Measurements from ENCODE around the gene PTTG1.

The PTTG1 gene

GRCh38 chr5:160423099-160423498 is 1.4 kb downstream of the PTTG1 start:
- no peak for DNase-seq (ENCODE audit: low read depth)

- DNase-seq (ENCODE audit: low read depth) = no peak
Measured at GRCh38 chr5:160427607-160428006, 6.0 kb downstream of the PTTG1 start.

GRCh38 chr5:160432196-160432595 is 10.5 kb downstream of the PTTG1 start:
- DNase-seq (ENCODE audit: low read depth) = no peak

- DNase-seq (ENCODE audit: low read depth) = no peak
Measured at GRCh38 chr5:160432787-160433186, 11.1 kb downstream of the PTTG1 start.

- DNase-seq (ENCODE audit: low read depth) = peak; percentile 10
Measured at GRCh38 chr5:160434022-160434531, 12.4 kb downstream of the PTTG1 start.

- no peak for DNase-seq (ENCODE audit: low read depth)
Measured at GRCh38 chr5:160435532-160435931, 13.9 kb downstream of the PTTG1 start.

GRCh38 chr5:160436017-160436416 is 14.4 kb downstream of the PTTG1 start:
- DNase-seq (ENCODE audit: low read depth) = no peak

- DNase-seq (ENCODE audit: low read depth) = peak; percentile 8
Measured at GRCh38 chr5:160436661-160437060, 15.0 kb downstream of the PTTG1 start.

- DNase-seq (ENCODE audit: low read depth) = no peak
Measured at GRCh38 chr5:160437271-160437670, 15.6 kb downstream of the PTTG1 start.

GRCh38 chr5:160438316-160439204 is 16.9 kb downstream of the PTTG1 start:
- DNase-seq (ENCODE audit: low read depth) = peak; percentile 15

GRCh38 chr5:160439205-160439600 is 17.5 kb downstream of the PTTG1 start:
- peak; percentile 82 for DNase-seq (ENCODE audit: low read depth)

GRCh38 chr5:160441311-160441781 is 19.7 kb downstream of the PTTG1 start:
- DNase-seq (ENCODE audit: low read depth) = no peak

- DNase-seq (ENCODE audit: low read depth) = no peak
Measured at GRCh38 chr5:160442824-160443431, 21.3 kb downstream of the PTTG1 start.

GRCh38 chr5:160444407-160444806 is 22.8 kb downstream of the PTTG1 start:
- DNase-seq (ENCODE audit: low read depth) = no peak

GRCh38 chr5:160445132-160445531 is 23.5 kb downstream of the PTTG1 start:
- DNase-seq (ENCODE audit: low read depth) = no peak

- no peak for DNase-seq (ENCODE audit: low read depth)
Measured at GRCh38 chr5:160445751-160446150, 24.1 kb downstream of the PTTG1 start.

GRCh38 chr5:160448886-160449285 is 27.2 kb downstream of the PTTG1 start:
- DNase-seq (ENCODE audit: low read depth) = no peak

- no peak for DNase-seq (ENCODE audit: low read depth)
Measured at GRCh38 chr5:160449458-160449857, 27.8 kb downstream of the PTTG1 start.

- DNase-seq (ENCODE audit: low read depth) = no peak
Measured at GRCh38 chr5:160450164-160450932, 28.7 kb downstream of the PTTG1 start.

- DNase-seq (ENCODE audit: low read depth) = no peak
Measured at GRCh38 chr5:160451281-160451680, 29.6 kb downstream of the PTTG1 start.

- no peak for DNase-seq (ENCODE audit: low read depth)
Measured at GRCh38 chr5:160452036-160452435, 30.4 kb downstream of the PTTG1 start.

GRCh38 chr5:160452795-160453194 is 31.1 kb downstream of the PTTG1 start:
- DNase-seq (ENCODE audit: low read depth) = no peak

All from activated T-cell treated with anti-CD3 and anti-CD28 coated beads for 48 hours (primary cell).